Measurements from ENCODE around the gene EXD3.

The EXD3 gene

DNA sequence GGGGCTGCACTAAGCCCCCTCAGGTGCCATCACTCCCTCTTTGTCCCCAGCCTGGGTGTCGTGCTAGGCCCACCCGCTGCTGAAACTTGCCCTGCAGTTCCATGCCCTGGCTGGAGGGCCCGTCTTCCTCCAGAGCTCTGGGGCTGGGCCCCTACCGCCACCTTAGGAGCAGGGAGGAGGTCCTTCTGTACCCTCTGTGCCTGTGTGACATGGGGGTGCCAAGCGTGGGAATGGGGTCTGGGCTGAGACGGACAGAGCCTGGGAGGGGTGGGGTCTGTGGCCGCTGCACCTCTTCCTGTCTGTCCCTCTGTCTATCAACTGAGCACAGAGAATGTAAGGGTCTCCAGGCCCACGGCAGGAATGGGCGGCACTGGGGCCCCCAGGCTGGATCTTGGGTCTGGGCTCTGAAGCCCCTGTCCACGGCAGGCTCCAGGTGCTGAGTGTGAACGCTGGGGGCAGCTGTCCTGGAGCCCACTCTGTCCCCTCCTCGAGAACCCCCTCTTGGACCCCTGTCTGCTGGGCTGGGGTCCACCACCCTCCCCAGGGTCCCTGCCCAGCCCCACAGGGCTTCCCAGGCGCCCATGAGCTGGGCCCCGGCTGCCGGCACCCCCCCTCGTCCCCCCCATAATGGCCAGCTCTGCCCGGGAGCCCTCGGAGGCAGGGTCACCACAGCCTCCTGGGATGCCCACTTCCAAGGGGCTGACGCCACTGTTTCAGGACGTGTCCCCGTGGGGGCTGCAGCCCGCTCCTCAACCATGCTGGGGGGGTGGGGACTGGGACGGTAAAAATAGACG is 105.0 kb downstream of the EXD3 start:
- no peak for DNase-seq (ENCODE audit: low read depth)

- DNase-seq (ENCODE audit: low read depth): no peak
Observed at GRCh38 chr9:137317021-137317717, 105.8 kb downstream of the EXD3 start.

DNA sequence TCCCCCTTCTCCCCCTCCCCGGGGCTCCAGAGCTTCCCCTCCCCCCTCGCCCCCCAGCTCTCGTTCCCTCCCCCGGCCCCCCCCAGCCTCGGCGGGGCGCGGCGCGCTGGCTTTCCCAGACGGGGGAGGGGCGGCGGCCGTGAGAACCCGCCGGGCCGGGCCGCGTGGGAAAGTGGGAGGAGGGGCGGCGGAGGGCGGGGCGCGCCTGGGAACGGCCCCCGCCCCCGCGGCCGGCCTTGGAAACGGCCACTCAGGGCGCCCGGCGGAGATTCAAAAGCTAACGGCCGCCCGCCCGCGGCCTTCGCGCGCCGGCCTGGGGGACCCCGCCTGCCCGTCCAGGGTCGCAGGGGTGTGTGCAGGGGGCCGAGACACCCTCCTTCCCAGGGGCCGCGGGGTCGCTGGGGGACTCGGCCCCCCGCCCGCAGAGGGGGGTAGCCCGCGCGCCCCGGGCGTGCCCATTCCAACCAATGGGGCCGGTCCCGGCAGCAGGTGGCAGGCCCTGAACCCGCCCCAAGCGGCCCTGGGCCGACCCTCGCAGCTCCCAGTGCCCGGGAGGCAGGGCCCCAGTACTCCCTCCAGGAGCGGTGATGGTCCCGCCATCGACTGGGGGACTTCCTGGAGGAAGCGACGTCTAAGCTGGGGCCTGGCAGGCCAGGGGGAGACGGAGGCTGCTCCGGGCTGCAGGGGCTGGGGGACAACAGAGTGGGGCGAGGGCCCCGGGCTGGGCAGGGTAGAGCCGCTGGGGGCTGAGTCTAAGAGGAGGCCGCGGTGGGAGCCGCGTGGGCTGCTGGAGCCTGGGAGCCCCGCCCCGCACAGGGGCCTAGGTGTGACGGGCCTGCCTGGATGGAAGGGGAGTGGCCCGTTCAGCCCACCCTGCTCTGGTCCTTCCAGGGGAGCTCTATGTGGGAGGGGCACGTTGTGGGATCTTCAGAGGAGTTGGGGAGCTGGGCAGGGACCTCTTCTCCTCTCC is 106.7 kb downstream of the EXD3 start:
- DNase-seq (ENCODE audit: low read depth): no peak

DNA sequence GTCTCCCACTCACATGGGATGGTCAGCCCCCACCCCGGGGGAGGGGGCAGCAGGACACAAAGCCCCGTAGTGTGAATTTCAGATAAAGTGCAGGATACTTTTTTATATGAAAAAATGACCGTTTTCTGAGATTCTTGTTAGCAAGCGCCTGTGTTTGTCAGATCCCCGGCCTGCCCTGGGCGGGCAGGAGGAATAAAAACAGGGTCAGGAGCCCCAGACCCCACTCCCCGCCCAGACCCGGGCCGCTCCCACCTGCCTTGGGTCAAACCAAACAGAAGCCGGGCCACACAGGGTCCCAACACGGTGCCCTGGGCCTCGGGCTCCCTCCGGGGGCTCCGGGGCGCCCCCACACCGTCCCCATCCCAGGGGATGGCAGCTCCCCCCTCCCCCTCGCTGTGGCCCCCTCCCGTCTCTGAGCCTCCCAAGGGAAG is 107.4 kb downstream of the EXD3 start:
- no peak for DNase-seq (ENCODE audit: low read depth)

DNA sequence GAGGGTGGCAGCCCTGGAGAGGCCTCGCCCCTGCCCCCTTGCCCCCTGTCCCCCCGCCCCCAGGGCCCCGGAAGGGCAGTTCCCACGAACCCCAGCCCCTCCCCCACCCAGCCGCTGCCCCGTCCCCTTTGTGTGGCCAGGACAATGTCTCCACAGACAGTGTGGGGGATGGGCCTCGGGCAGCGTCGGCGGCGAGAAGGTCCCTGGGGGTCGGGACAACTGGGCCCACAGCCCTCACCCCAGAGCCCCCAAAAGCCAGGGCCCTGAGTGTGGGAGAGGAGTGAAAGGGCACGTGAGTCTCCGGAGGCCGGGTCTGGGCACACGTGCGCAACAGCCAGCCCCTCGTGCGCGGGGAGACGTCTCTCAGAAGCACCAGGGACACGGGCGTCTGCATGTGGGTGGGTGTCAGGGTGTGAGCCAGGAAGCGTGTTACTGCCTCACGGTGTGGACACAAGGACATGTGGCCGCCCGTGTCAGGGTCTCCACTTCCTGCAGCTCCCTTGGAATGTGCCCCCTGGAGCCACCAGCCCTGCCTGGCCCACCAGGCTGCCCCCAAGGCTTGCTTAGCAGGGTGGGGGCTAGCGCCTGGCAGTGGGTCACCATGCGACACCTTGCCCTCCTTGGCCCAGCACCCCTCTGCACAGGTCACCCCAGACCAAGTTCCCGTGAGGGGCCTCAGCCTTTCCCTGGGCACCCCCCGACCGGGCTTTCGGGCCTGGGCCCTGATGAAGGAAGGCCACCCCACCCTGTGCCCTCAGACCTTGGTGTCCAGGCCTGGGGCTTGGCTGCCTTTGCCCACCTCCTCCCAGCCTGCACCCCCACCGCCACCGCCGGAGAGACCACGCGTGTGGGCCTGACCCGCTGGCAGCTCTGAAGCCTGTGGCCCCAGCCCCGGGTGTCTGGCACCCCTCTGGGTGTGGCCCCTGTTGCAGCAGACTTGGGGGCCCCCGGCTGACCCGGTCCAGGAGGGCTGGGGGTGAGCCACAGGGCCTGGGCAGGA is 108.1 kb downstream of the EXD3 start:
- DNase-seq (ENCODE audit: low read depth): no peak

- DNase-seq (ENCODE audit: low read depth): no peak
Observed at GRCh38 chr9:137313956-137314560, 108.9 kb downstream of the EXD3 start.

- no peak for DNase-seq (ENCODE audit: low read depth)
Observed at GRCh38 chr9:137313326-137313936, 109.5 kb downstream of the EXD3 start.

GRCh38 chr9:137312852-137313325 is 110.1 kb downstream of the EXD3 start:
- DNase-seq (ENCODE audit: low read depth): no peak

- no peak for DNase-seq (ENCODE audit: low read depth)
Observed at GRCh38 chr9:137311986-137312851, 110.7 kb downstream of the EXD3 start.

DNA sequence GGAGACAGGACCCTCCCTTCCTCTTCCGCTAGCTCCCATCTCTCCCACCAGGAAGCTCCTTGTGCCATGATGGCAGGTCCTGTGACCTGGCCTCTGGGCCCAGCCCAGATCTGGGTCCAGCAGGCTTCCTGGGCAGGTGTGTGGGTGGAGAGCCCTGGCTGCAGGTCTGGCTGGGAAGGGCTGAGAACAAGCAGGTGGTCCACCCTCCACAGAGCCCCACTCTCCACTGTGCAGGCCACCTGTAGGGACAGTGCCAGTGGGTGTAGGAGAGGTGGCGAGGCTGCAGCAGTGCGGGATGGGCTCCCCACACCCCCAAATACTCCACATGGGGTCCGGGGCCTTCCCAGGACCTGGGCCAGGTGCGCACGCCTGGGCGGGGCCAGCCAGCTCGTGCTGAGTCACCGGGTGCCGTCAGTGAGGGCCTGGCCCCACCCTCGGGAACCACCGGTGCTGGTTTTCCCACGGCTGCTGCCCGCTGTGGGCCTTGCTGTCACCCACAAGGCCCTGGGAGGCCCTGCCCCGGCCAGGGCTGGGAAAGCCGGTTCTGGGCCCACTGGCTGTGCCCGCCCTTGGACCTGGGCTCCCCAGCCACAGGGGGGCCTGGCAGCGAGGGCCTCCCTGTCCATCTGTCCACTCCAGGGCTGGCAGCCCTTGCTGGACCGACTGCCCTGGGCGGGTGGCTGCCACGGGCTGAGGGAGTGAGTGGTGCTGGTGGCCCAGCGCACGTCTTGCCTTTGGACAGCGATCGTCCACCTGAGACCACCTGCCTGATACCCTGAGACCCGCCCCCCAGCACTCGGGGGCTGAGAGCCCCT is 111.6 kb downstream of the EXD3 start:
- DNase-seq (ENCODE audit: low read depth): no peak

DNA sequence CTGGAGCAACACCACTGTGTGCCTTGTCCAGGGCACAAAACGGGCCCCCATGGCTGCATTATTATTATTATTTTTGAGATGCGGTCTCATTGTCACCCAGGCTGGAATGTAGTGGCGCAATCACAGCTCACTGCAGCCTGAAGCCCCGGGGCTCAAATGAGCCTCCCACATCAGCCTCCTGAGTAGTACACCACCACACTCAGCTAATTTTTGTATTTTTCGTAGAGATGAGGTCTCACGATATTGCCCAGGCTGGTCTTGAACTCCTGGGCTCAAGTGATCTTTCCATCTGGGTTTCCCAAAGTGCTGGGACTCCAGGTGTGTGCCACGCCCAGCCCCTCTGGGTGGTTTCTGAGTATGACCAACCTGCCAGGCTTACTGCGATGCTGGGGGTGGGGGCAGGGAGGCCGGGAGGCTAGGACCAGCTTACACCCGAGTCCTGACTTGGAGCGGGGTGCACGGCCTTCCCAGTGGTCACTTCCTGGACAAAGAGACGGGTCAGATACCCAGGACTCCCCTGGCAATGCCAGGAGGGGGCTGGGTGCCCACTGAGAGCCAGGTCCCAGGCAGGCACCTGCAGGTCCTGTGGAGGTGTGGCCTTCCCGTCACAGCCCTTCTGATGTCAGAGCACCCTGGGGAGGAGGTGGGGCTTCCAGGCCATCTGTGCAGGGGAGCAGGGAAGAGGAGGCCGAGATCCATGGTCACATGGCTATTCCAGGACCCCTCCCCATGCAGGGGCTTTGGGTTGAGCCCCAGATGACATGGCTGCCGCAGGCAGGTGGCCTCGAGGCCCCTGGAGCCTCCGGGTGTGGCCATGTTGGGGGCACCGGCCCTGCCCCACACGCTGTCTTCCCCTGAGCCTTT is 112.5 kb downstream of the EXD3 start:
- DNase-seq (ENCODE audit: low read depth): no peak

DNA sequence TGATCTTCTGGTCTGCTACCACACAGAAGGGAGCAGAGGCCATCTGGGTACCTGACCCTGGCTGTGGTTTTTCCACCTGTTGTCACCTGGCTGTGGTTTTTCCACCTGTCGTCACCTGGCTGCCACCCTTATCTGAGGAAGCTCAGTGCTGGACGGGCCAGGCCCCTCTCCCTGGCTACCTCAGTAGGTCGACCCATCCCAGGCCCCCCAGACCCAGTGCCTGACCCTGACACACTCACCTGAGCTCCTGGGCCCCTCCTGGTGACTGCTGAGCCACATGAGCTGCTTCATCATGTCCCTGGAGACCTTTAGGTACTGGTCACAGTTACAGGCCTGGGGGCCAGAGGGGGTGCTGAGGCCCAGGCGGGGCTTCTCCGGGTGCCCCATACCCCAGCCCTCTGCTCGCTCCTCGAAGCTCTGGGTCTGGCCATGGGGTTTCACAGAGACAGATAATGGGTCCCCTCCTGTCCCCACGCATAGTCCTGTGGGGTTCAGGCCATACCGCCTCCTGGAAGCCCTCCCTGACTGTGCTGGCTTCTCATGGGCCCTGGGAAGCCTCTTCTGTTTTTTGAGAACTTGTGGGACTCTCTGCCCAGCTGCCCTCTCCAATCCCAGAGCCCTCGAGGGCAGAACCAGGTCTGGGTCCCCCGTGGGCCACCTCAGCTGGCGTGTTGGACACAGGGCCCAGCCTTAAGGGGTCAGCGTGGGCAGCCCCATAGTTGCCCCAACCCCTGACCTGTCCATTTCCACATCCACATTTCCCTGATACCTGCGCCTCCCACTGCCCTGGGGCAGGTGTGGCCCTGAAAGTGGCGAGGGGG is 113.4 kb downstream of the EXD3 start:
- no peak for DNase-seq (ENCODE audit: low read depth)

GRCh38 chr9:137308057-137308619 is 114.8 kb downstream of the EXD3 start:
- DNase-seq (ENCODE audit: low read depth): no peak

DNA sequence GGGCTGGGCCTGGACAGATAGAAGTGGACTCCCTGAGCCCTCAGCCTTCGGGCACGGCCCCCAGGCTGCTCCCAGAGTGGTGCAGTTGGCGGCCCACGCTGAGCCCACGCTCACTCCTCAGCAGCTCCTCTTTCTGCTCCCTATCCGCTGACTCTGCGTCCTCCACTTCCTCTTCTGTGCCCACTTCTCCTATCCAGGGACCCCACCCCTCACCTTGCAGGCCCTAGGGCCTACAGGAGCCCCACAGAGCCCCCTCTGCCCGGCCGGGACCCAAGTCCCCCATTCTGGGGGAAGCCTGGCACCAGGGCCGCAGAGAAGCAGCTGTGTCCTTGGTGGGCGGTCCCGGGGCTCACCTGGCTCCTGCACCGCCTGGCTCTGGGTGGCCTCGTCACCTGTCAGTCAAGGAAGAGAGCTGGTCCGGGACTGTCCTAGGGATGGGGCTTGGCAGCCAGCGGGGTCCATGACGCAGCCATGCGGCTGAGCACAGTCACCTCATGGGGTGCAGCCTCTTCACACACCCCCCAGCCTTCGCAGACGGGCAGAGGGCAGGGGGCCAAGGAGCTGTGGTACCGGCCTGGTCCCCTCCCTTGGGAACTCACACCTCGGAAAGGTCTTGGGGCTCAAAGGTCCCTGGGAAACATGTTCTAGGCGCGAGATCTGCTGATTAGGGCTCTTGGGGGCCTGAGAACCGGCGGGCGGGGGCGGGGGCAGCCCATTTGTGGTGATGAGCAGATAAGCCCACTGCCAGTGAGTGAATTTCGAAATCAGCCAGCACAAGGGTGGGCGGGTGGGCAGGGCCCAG is 115.5 kb downstream of the EXD3 start:
- DNase-seq (ENCODE audit: low read depth): no peak

DNA sequence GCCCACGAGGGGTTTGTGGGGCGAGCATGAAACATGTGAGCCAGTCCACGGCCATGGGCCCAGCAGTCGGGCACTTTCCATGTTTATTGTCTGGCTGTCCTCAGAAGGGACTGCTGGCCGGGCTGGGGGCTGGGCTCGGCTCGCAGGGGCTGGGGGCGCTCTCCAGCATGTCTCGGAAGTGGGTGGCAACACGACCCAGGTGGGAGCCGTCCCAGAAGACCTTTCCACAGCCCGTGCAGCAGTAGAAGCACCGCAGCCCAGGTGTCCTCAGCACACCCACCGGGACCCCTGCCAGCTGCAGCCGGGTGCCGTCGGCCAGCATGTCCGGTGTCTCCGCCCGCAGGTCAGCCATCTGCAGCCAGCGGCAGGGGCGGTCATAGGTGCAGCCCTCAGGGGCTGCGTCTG is 116.1 kb downstream of the EXD3 start:
- DNase-seq (ENCODE audit: low read depth): no peak

Data from T-helper 22 cell (primary cell).